Left colon (tissue), 2 donors: ENCODE measurements around the gene MYL5. TPM values are rescaled to one million over a fixed set of nuclear protein-coding genes. Genes with fewer than 3 reads are reported as not detected.
"Not testable (repeated sequence)": the region's sequence is repeated elsewhere in the genome, so short reads cannot be mapped to it uniquely, and the experiment has no call there.

ENCODE experiments used
- ATAC-seq: fragments of 200-7000 bp; cut with Tn5 transposase; one replicate; pipeline ENCODE4 v1.9.1; 2020; ENCODE audit warnings: mild to moderate bottlenecking, moderate library complexity
- DNase-seq, 2 donors: peaks; one replicate each; pipeline ENCODE4 v3.0.0-alpha.2; 2020
- intact Hi-C, 2 donors: fragments of 100-400 bp; cut with DNase I in 1 of 2; cut with micrococcal nuclease in 1 of 2; formaldehyde crosslinking; loops; one replicate each; pipeline versions ENCODE4 v1.11.2 to v1.14.0; 2022; cut with DNase I, micrococcal nuclease
- total RNA-seq, 2 donors: library from RNA; stranded (reverse); fragmentation: NEBNext Ultra II Directional; extraction: Animal tissue kit (Norgen Biotek cat#: 25700); gene quantifications; one replicate each; pipeline ENCODE4 v1.2.1, GENCODE V29; 2021
- donor health status: DM: no; HTN: no; CAD: no.
- donor health status: DM: yes; HTN: yes; CAD: no.

Gene MYL5
- total RNA-seq, 2 donors from 2014 or later: 30.0 to 37.1 TPM

DNA sequence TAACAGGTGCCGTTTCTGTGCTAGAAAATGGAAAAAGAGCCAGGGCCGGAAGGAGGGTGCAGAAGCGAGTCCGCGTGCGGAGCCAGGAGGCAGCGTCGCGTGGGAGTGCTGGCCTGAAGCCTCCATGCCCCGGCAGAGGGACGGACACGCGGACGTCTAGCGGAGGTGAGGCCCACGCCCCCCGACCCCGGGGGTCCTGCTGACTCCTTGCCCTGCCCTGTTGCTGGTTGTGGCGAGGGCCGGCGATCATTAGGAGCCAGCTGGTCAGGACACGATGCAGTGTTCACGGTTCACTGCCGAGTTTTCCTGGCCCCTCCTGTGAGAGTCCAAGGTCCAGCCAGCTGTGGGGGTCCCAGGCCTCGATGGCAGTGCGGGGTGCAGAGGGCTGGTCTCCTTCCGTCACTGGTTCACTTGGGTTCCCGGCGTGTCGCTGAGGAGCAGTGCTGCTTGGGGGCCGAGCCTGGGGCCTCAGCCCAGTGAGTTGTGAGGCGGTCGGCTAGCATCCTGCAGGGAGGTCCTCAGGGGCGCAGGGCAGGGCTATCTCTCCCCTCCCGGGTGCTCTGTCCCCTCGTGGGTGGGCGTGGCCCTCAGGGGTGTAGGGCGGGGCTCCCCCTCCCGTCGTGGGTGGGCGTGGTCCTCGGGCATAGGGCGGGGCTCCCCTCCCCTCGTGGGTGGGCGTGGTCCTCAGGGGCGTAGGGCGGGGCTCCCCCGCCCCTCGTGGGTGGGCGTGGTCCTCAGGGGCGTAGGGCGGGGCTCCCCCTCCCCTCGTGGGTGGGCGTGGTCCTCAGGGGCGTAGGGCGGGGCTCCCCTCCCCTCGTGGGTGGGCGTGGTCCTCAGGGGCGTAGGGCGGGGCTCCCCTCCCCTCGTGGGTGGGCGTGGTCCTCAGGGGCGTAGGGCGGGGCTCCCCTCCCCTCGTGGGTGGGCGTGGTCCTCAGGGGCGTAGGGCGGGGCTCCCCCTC, 56.9 kb downstream of the MYL5 start:
- intact Hi-C loops, DNase-seq, ATAC-seq: not testable (repeated sequence)

Other genes starting within 250 kb of the MYL5 start
- gene ZNF721, start 175.4 kb upstream of the MYL5 start, total RNA-seq: 10 to 100 TPM; 20.7 to 27.2 TPM
- gene PIGG, start 175.3 kb upstream of the MYL5 start, total RNA-seq: 10 to 100 TPM; 54.5 to 57.5 TPM
- not detected for gene TMEM271, start 98.2 kb upstream of the MYL5 start, total RNA-seq
- 1 to 10 TPM; 1.3 to 1.4 TPM for gene PDE6B, start 49.0 kb upstream of the MYL5 start, total RNA-seq
- gene ATP5ME, start 266 bp upstream of the MYL5 start, total RNA-seq: 100 to 1,000 TPM; 383 to 496 TPM
- gene SLC49A3, start 14.6 kb downstream of the MYL5 start, total RNA-seq: 10 to 100 TPM; 10.7 to 15.8 TPM
- 10 to 100 TPM; 46.9 to 51.9 TPM for gene PCGF3, start 31.3 kb downstream of the MYL5 start, total RNA-seq
- gene CPLX1, start 151.6 kb downstream of the MYL5 start, total RNA-seq: 1 to 10 TPM; 2.7 to 3.5 TPM